Ishikawa (cell line): ENCODE data around the gene RADIL.

ENCODE experiments used
- TCF12 ChIP-seq: IDR thresholded peaks from 2 replicates; pipeline ENCODE4 v1.6.1; 2012; ENCODE audit warnings: low read depth
- TF ChIP-seq, protein P1 (sequence below): IDR thresholded peaks from 2 replicates; pipeline ENCODE4 v1.6.1; 2012; ENCODE audit warnings: low read depth, mild to moderate bottlenecking

- TF ChIP-seq, protein P1, sequence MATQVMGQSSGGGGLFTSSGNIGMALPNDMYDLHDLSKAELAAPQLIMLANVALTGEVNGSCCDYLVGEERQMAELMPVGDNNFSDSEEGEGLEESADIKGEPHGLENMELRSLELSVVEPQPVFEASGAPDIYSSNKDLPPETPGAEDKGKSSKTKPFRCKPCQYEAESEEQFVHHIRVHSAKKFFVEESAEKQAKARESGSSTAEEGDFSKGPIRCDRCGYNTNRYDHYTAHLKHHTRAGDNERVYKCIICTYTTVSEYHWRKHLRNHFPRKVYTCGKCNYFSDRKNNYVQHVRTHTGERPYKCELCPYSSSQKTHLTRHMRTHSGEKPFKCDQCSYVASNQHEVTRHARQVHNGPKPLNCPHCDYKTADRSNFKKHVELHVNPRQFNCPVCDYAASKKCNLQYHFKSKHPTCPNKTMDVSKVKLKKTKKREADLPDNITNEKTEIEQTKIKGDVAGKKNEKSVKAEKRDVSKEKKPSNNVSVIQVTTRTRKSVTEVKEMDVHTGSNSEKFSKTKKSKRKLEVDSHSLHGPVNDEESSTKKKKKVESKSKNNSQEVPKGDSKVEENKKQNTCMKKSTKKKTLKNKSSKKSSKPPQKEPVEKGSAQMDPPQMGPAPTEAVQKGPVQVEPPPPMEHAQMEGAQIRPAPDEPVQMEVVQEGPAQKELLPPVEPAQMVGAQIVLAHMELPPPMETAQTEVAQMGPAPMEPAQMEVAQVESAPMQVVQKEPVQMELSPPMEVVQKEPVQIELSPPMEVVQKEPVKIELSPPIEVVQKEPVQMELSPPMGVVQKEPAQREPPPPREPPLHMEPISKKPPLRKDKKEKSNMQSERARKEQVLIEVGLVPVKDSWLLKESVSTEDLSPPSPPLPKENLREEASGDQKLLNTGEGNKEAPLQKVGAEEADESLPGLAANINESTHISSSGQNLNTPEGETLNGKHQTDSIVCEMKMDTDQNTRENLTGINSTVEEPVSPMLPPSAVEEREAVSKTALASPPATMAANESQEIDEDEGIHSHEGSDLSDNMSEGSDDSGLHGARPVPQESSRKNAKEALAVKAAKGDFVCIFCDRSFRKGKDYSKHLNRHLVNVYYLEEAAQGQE: no peak
- no peak for TF ChIP-seq TCF12
These were observed 4.9 kb downstream of the RADIL start for GRCh38 chr7:4878336-4879335.
